Natural killer cell treated with Interleukin-12 subunit alpha and Interleukin-12 subunit beta and Interleukin-15 and Interleukin-18, amount 100 ng/mL, for 72 hours (primary cell): ENCODE measurements around the gene JAG2. TPM values are rescaled to one million over a fixed set of nuclear protein-coding genes. Genes with fewer than 3 reads are reported as not detected.
A peak's percentile ranks its signal among the peaks of the same experiment; 100 is the strongest.

Experiments
- ATAC-seq, 2 donors: fragments of 150-1000 bp; cut with Tn5 transposase in 1 of 2; sonication (Bioruptor Pico), chemical (Tn5 transposase) in 1 of 2; 2 replicates each; pipeline ENCODE4 v1.10.0; 2021
- DNase-seq: peaks from one replicate; pipeline ENCODE4 v3.0.0; 2022; ENCODE audit warnings: low spot score
- H3K27ac Mint-ChIP-seq, 2 donors: 1 replicate in 1 of 2; 2 replicates in 1 of 2; pipeline ENCODE4 v1.8.0; 2022; ENCODE audit warnings: mixed read lengths in 2 of 2, mild to moderate bottlenecking in 1 of 2, moderate library complexity in 1 of 2
- H3K27me3 Mint-ChIP-seq, 2 donors: 1 replicate in 1 of 2; 2 replicates in 1 of 2; pipeline ENCODE4 v1.8.0; 2022; ENCODE audit warnings: mixed read lengths in 2 of 2
- H3K36me3 Mint-ChIP-seq: one replicate; pipeline ENCODE4 v1.8.0; 2022; ENCODE audit warnings: mixed read lengths
- H3K4me1 Mint-ChIP-seq, 2 donors: 1 replicate in 1 of 2; 2 replicates in 1 of 2; pipeline ENCODE4 v1.8.0; 2022; ENCODE audit warnings: low read depth in 2 of 2, mixed read lengths in 2 of 2, mild to moderate bottlenecking in 1 of 2
- H3K4me3 Mint-ChIP-seq: one replicate; pipeline ENCODE4 v1.8.0; 2022; ENCODE audit warnings: mixed read lengths
- H3K9me3 Mint-ChIP-seq: 2 replicates; pipeline ENCODE4 v1.8.0; 2022; ENCODE audit warnings: mixed read lengths
- total RNA-seq, 2 donors: library from RNA; stranded (reverse); gene quantifications; one replicate each; pipeline ENCODE4 v1.2.3, GENCODE V29; 2022

JAG2 gene
- total RNA-seq, 2 donors from 2014 or later, result 5.9 to 7.1 TPM

DNA sequence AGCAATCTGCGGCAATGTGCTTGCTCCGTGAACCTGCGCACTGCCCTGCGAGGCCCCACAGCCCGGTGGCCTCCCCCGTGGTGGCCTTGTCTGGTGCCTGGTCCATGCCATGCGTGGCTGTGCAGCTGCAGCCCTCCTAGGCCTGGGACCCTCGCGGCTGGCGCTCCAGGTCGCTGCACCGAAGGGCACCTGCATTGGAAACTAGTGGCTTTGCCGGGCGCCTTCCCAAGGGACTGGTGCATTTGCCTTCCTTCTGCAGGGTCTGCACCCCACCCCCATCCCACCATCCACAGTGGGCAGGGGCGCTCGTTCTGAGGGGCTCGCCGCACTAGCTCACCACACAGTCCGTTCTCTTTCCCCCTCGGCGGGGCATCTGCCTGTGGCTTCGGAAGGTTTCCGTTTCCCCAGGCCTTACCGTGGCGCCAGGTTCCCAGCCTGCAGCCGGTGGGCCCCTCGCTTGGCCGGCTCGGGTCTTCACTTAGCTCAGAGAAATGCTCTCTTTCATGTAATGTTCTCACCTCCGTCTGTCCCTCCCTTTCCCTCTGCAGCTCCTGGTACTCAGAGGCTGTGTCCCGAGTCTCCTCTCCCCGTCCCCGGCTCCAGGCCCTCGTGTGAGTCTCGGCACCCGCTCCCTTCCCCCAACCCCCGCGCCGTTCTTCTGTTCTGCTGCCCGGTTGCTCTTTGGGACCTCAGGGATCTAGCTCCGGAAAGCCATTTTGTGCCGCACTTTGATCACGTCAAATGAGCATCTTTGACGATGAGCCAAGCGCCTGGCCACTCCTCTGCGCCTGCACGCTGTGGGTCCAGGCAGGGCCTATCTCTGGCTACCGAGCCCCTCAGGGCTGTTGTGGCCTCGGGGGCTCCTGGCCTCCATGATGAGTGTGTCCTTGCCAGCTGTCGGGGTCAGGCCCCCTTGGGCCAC, 31.9 kb downstream of the JAG2 start:
- Mint-ChIP-seq H3K4me1 (no peaks in the 10 kb centered on the region), H3K27me3 (peaks cover 3 to 12% of the 10 kb centered on the region in 2 donors), H3K27ac (no peak overlapping the region), H3K36me3 (peaks cover 9% of the 10 kb centered on the region), H3K9me3 (peaks cover 4% of the 10 kb centered on the region), H3K4me3 (no peak overlapping the region)
- ATAC-seq (no peak), DNase-seq (peak; percentile 58)

DNA sequence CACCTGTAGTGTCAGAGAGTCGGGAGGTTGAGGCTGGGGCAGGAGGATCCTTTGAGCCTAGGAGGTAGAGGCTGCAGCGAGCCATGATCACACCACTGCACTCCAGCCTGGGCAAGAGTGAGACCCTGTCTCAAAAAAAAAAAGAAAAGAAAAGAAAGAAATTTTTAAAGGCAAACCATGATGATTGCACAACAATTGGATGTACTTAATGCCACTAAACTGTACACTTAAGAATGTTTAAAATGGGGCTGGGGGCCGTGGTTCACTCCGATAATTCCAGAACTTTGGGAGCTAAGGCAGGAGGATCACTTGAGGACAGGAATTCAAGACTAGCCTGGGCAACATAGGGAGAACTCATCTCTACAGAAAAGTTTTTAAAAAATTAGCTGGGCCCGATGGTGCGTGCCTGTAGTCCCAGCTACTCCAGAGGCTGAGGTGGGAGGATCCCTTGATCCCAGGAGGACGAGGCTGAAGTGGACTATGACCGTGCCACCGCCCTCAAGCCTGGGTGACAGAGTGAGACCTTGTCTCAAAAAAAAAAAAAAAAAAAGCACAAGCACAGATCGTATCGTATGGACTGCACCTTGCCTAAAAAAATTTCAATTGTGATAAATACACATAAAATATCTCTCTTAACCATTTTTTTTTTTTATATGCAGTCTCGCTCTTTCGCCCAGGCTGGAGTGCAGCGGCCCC, 32.7 kb downstream of the JAG2 start:
- DNase-seq (peak; percentile 29), ATAC-seq (no peak)
- Mint-ChIP-seq H3K27ac (no peak overlapping the region), H3K4me1 (no peaks in the 10 kb centered on the region), H3K4me3 (no peak overlapping the region), H3K9me3 (peaks cover 4% of the 10 kb centered on the region), H3K27me3 (peaks cover 3 to 12% of the 10 kb centered on the region in 2 donors), H3K36me3 (peaks cover 9% of the 10 kb centered on the region)

DNA sequence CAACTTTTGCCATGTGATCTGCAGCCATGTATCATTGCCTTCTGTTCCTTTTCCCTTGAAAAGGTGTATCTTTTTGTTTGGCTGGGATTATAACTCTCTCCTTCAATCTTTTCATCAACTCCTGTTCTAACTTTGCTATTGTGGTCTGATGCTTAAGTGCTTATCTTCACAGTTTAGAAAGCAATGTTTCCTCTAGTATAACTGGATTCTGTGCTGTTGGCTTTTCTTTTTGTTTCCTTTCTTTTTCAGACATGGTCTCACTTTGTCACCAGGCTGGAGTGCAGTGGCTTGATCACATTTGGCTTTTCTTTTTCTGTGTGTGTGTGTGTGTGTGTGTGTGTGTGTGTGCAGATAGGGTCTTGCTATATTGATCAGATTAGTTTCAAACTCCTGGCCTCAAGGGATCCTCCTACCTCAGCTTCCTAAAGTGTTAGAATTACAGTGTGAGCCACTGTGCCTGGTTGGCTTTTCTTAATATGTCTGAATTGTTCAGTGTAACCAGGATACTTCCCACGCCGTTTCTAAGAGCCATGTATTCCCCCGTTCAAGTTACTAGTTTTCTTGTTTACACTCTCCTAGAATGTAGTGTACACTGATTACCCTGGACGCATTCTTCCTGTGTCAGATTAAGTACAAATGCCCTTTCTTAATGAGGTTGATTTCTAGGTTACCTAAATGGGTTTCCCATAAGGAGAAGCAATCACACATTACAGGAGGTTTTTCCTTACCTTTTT, 35.5 kb downstream of the JAG2 start:
- no peak for ATAC-seq
- Mint-ChIP-seq H3K4me3 (no peak overlapping the region), H3K36me3 (peaks cover 4% of the 10 kb centered on the region), H3K27me3 (peaks cover 3 to 12% of the 10 kb centered on the region in 2 donors), H3K4me1 (no peaks in the 10 kb centered on the region), H3K27ac (no peak overlapping the region), H3K9me3 (no peaks in the 10 kb centered on the region)
- DNase-seq, result no peak

DNA sequence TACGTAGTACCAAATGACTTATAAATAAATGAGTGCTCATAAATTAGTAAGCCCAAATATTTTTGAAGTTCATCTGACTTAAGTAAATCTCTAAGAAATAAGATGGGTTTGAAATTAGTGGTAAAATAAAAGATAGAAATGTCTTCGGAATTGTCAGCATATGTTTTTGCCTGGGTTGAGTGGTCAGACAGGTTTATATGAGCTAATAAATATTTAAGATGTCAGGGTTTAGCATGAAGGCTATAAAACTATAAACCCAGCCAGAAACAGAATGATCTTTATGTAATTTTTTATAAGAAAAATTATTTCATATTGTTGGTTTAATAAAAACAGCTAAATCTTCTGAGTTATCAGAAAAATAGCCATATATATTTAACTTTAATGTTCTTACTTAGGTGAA, 37.3 kb downstream of the JAG2 start:
- no peak for ATAC-seq
- Mint-ChIP-seq H3K36me3 (peaks cover 4% of the 10 kb centered on the region), H3K4me3 (no peak overlapping the region), H3K4me1 (no peaks in the 10 kb centered on the region), H3K27ac (no peak overlapping the region), H3K9me3 (no peaks in the 10 kb centered on the region), H3K27me3 (peaks cover 4 to 12% of the 10 kb centered on the region in 2 donors)
- no peak for DNase-seq

DNA sequence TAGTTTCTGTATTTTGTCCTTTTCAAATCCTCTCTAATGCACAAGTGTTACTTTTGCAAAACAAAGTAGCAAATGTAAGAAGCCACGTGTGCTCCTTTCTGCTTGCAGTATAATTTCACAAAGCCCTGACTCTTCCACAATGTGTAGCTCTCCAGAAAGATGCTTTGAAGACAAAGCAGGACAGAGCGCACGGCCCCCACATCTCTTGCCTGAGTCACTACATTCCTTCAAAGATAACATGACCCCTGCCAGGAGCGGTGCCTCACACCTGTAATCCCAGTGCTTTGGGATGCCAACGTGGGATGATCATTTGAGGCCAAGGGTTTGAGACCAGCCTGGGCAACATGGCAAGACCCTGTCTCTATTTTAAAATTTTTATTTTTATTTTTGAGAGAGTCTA, 40.5 kb downstream of the JAG2 start:
- Mint-ChIP-seq H3K4me1 (no peaks in the 10 kb centered on the region), H3K27me3 (peaks cover 14 to 15% of the 10 kb centered on the region in 2 donors), H3K36me3 (peaks cover 4% of the 10 kb centered on the region), H3K4me3 (no peak overlapping the region), H3K27ac (no peak overlapping the region), H3K9me3 (no peaks in the 10 kb centered on the region)
- ATAC-seq (no peak), DNase-seq (no peak)

DNA sequence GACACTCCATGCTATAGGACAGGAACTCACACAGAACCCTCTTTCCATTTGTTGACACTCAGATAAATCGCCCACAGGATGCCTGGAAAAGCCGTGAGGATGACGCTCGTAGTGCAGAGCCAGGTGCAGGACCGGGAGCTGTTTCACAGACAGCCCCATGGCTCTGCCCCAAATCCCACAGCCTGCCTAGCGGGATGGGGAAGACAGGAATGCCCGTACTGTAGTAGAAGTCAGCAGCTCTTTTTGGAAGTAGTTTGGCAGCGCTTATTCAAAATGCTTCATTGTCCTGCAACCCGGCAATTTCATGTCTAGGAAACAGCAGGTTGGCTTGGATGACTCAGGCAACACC, 41.6 kb downstream of the JAG2 start:
- Mint-ChIP-seq H3K4me1 (no peaks in the 10 kb centered on the region), H3K27me3 (peaks cover 20 to 21% of the 10 kb centered on the region in 2 donors), H3K9me3 (no peaks in the 10 kb centered on the region), H3K36me3 (peaks cover 5% of the 10 kb centered on the region), H3K27ac (no peak overlapping the region), H3K4me3 (no peak overlapping the region)
- no peak for ATAC-seq
- DNase-seq, result no peak

DNA sequence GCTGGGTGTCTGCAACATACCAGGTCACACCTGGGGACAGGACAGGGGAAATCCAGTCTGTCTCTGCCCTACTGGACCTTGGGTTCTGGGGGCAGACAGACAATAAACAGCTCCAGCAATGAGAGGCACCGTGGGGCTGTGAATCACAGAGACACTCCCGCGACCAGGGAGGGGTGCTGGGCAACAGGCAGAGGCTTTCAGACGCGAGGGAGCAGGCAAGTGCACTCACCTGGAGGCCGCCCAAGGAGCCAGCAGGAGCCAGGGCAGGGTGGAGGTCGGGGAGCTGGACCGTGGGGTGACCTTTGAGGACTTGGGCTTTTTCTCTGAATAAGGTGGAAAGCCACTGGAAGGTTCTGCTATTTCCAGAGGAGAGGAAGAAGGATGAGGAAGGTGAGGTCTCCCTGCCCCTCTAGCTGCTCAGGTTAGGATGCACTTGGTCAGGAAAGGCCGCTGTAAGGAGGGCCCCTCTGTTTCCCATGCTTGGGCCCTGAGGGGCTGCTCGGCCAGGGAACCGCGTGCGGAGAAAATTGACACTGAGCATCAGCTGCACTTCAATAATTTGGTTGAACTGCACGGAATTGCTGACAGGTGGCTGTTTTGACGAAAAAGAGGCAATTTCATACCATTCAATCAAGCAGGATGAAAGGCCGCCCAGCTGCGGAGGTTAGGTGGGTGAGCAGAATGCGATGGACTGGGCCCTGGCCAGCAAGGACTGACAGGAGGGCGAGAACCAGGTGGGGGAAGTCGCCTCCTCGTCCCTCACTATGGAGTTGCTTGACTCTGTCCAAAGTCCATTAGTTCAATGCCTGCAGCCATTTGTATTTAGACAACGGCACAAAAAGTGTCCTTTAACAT, 42.2 kb downstream of the JAG2 start:
- ATAC-seq (no peak), DNase-seq (no peak)
- H3K27ac Mint-ChIP-seq, result no peak overlapping the region
- H3K9me3 Mint-ChIP-seq, result no peaks in the 10 kb centered on the region
- H3K36me3 Mint-ChIP-seq, result peaks cover 5% of the 10 kb centered on the region
- H3K4me1 Mint-ChIP-seq, result no peaks in the 10 kb centered on the region
- H3K27me3 Mint-ChIP-seq, result peaks cover 24 to 27% of the 10 kb centered on the region in 2 donors
- H3K4me3 Mint-ChIP-seq, result no peak overlapping the region

DNA sequence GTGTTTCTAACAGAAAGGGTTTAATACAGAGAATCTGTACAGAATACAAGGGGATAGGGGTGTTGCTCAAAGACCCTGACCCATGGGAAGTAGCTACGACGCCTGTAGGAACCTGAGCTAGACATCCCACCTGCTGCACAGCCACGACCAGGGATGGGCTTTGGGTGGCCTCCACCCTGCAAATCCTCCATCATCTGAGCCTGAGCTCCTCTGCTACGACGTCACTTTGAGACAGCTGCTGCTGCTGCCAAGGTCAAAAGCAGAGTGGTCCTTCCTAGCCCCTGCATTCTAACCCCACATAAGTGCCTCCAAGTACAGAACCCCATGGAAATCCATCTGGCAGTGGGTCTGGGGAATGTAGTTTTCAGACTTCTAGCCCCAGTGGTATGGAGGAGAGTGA, 43.8 kb downstream of the JAG2 start:
- Mint-ChIP-seq H3K36me3 (peaks cover 5% of the 10 kb centered on the region), H3K27me3 (peaks cover 29 to 30% of the 10 kb centered on the region in 2 donors), H3K4me3 (no peak overlapping the region), H3K27ac (no peak overlapping the region), H3K9me3 (no peaks in the 10 kb centered on the region), H3K4me1 (no peaks in the 10 kb centered on the region)
- ATAC-seq (no peak), DNase-seq (no peak)

DNA sequence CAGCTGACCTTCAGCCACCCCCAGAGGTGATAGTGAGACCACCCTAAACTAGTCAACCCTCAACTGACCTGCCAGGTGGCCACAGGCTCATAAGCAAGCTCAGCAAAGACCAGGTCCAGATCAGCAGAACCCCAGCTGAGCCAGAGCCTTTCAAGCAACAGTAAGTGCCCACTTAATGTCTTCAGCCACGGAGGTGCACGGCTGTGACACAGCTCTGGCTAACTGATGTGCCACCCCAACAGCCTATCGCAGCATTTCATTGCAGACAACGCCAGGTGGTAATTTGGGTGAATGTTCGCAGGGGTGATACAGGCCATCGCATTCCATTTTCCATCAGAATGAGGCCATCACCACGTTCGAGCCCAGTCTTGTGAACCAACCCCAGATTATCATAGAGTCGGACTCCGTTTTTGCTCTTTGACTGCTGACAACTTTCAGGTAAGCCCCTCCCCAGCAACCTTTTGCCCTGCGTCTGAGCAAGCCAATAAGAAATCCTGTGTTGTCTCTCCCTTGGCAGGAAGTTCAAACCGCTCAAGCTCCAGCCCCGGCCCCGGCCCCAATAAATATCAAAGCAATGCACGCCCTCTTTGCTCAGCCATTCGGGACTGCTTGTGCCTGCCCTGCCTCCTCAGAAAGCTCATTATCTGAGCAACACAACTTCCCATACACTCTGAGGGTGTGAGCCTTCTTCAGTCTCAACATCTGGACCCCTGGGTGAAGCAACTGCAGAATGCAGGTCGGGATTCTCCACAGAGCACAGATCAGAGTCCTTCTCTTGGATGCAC, 44.4 kb downstream of the JAG2 start:
- H3K4me1 Mint-ChIP-seq, result no peaks in the 10 kb centered on the region
- H3K4me3 Mint-ChIP-seq, result no peak overlapping the region

DNA sequence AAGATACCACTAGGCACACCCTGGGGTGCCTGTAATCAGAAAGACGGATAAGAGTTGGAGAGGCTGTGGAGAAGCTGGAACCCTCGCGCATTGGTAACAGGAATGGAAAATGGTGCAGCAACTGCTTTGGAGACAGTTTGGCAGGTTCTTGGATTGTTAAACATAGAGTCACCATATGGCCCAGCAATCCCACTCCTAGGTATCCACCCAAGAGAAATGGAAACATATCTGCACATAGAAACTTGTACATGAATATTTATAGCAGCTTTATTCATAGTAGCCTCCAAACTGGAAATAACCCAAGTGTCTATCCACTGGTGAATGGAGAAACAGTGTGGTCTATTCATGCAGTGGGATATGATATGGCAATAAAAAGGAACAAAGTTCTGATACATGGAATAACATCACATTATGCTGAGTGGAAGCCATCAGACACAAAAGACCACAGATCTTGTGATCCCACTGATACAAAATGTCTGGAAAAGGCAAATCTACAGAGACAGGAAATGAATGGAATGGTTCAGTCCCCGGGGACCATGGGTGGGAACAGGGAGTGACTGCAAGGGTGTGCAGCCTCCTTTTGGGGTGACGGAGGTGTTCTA, 45.4 kb downstream of the JAG2 start:
- Mint-ChIP-seq H3K36me3 (peaks cover 5% of the 10 kb centered on the region), H3K27me3 (peaks cover 29 to 31% of the 10 kb centered on the region in 2 donors), H3K27ac (no peak overlapping the region), H3K4me3 (no peak overlapping the region), H3K4me1 (no peaks in the 10 kb centered on the region), H3K9me3 (no peaks in the 10 kb centered on the region)
- ATAC-seq, result no peak
- no peak for DNase-seq

More for the DNA sequence above, 44.4 kb downstream of the JAG2 start:
- H3K27me3 Mint-ChIP-seq, result peaks cover 29 to 30% of the 10 kb centered on the region in 2 donors
- H3K36me3 Mint-ChIP-seq, result peaks cover 5% of the 10 kb centered on the region
- DNase-seq (no peak), ATAC-seq (no peak)
- no peak overlapping the region for H3K27ac Mint-ChIP-seq
- no peaks in the 10 kb centered on the region for H3K9me3 Mint-ChIP-seq

DNA sequence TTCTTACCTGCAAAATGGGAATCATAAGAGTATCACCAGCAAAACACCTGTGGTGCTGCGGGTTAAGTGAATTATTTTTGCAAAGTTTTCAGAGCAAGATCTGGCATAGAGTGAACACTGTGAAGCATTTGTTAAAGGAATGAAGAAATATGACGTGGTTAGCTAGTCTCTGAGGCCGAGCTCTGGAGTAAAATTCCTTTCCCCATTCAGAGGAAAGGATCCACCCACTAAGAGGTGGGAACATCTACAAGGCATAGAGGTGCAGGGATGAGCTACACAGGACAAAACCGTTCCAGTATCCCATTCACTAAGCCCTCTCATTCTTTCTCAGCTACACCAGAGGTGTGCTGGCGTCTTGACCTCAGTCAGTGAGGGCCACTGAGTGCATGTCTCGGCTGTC, 48.5 kb downstream of the JAG2 start:
- Mint-ChIP-seq H3K4me1 (no peaks in the 10 kb centered on the region), H3K9me3 (no peaks in the 10 kb centered on the region), H3K27ac (no peak overlapping the region), H3K27me3 (peaks cover 31 to 36% of the 10 kb centered on the region in 2 donors), H3K4me3 (no peak overlapping the region), H3K36me3 (peaks cover 5% of the 10 kb centered on the region)
- DNase-seq (no peak), ATAC-seq (no peak)

DNA sequence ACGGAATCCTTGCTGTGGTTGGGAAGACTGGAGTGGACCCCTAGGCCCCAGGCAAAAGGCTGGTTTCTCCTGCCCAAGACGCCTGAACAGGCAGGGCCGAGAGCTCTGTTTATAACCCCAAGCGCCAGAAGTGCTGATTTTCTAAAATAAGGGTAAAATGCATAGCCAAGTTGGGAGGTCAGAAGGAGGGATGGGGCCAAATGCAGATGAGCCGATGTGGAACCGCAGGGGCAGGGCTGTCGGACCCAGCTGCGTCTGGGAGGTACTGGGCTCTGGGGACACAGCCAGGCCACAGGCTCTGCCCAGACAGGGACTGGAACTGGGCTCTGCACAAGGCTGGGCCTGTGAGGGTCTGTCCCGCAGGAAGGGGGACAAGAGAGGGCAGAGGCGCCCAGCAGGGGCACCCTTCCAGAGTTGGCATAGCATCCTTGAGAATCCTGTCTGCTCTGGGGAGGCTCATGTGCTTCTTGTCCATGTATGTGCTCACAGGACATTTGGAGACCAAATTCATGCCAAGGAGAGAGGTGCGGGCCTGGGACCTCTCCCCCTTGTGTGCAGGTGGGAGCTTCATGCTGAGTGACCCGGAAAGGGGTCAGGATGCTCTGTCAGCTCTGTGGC, 49.1 kb downstream of the JAG2 start:
- ATAC-seq (no peak), DNase-seq (no peak)
- Mint-ChIP-seq H3K27ac (no peak overlapping the region), H3K4me1 (no peaks in the 10 kb centered on the region), H3K27me3 (peaks cover 30 to 36% of the 10 kb centered on the region in 2 donors), H3K36me3 (peaks cover 5% of the 10 kb centered on the region), H3K4me3 (no peak overlapping the region), H3K9me3 (no peaks in the 10 kb centered on the region)
